HepG2 (cell line): ENCODE results near the gene SIAH2. TPM values are rescaled to one million over a fixed set of nuclear protein-coding genes. Genes with fewer than 3 reads are reported as not detected.
A peak's percentile ranks its signal among the peaks of the same experiment; 100 is the strongest.

ENCODE experiments used
- ATAC-seq: fragments of 200-7000 bp; cut with Tn5 transposase; 3 replicates; pipeline ENCODE4 v1.9.1; 2020; ENCODE audit warnings: mild to moderate bottlenecking, moderate library complexity
- BruUV-seq: library from RNA; stranded (reverse); fragments of 400-500 nt; replicated peaks from 2 replicates; lab custom pipeline; 2021; lab: Mats Ljungman, UMichigan
- CTCF ChIA-PET: fragments of 300-600 bp; formaldehyde crosslinking; extraction: SDS; loops from one replicate; lab custom pipeline; 2021; ENCODE audit warnings: low total read pairs, inconsistent platforms, low intra/inter-chr PET ratio; lab: Yijun Ruan, JAX
- POLR2A ChIA-PET: fragments of 350-600 bp; sonication (Branson Sonifier 250); formaldehyde crosslinking; loops from one replicate; lab custom pipeline; 2020; ENCODE audit warnings: antibody characterized with exemption, inconsistent platforms; lab: Yijun Ruan, JAX
- DNase-seq: peaks from one replicate; pipeline ENCODE4 v3.0.0-alpha.2; 2015; ENCODE audit warnings: low spot score
- FAIRE-seq: peaks from 3 replicates; lab custom pipeline; 2011; peaks lifted over from hg19 to GRCh38; lab: Jason Lieb, UNC
- H2AFZ ChIP-seq: one replicate; pipeline ENCODE4 v1.6.1; 2011; ENCODE audit warnings: low read length, inconsistent platforms
- H3K27ac ChIP-seq: fragments of 300-600 bp; 3 replicates; pipeline ENCODE4 v1.8.0; 2011; ENCODE audit warnings: mixed run types, mild to moderate bottlenecking, mixed read lengths, low read length, inconsistent platforms; ENCODE audit not compliant: insufficient read depth; ENCODE audit errors: extremely low read length
- H3K27me3 ChIP-seq, 2 experiments: fragments of 200-600 bp in 1 of 2; 2 replicates in 1 of 2; 3 replicates in 1 of 2; pipeline versions ENCODE4 v1.6.0 to v1.8.0; 2011; ENCODE audit warnings: low read length in 2 of 2, mild to moderate bottlenecking in 2 of 2, moderate library complexity in 2 of 2, inconsistent platforms in 1 of 2; ENCODE audit not compliant: insufficient read depth in 2 of 2, control insufficient read depth in 1 of 2
- H3K36me3 ChIP-seq, 2 experiments: fragments of 200-600 bp in 1 of 2; replicated peaks in 1 of 2; 2 replicates in 1 of 2; 3 replicates in 1 of 2; pipeline versions ENCODE4 v1.5.1 to v1.8.0; 2011; ENCODE audit warnings: low read length in 2 of 2, inconsistent platforms in 1 of 2; ENCODE audit not compliant: insufficient read depth in 2 of 2, control insufficient read depth in 1 of 2
- H3K4me1 ChIP-seq: 2 replicates; pipeline ENCODE4 v1.5.1; 2012; ENCODE audit warnings: low read length, inconsistent platforms; ENCODE audit not compliant: insufficient read depth
- H3K4me2 ChIP-seq: 2 replicates; pipeline ENCODE4 v1.6.0; 2011; ENCODE audit warnings: low read depth, low read length, inconsistent platforms
- H3K4me3 ChIP-seq, 3 experiments: fragments of 200-600 bp in 1 of 3; sonication (generic), shearing (Covaris generic) in 1 of 3; replicated peaks in 1 of 3; 2 replicates each; pipeline ENCODE4 v1.5.1; 2011 to 2016; ENCODE audit warnings: low read length in 3 of 3, inconsistent platforms in 2 of 3, low read depth in 2 of 3, mild to moderate bottlenecking in 2 of 3, control low read depth in 1 of 3, mixed read lengths in 1 of 3; ENCODE audit not compliant: insufficient read depth in 1 of 3
- H3K79me2 ChIP-seq: one replicate; pipeline ENCODE4 v1.6.1; 2011; ENCODE audit warnings: low read length, inconsistent platforms; ENCODE audit not compliant: insufficient read depth
- H3K9ac ChIP-seq: 2 replicates; pipeline ENCODE4 v1.6.0; 2011; ENCODE audit warnings: mild to moderate bottlenecking, low read depth, low read length, inconsistent platforms; ENCODE audit not compliant: insufficient read depth
- H3K9me3 ChIP-seq: 2 replicates; pipeline ENCODE4 v1.5.1; 2012; ENCODE audit warnings: mild to moderate bottlenecking, low read length
- H4K20me1 ChIP-seq: 2 replicates; pipeline ENCODE4 v1.6.0; 2011; ENCODE audit warnings: inconsistent platforms, mild to moderate bottlenecking, low read length, moderate library complexity; ENCODE audit not compliant: insufficient read depth
- DNMT3B ChIP-seq: conservative IDR thresholded peaks from 2 replicates; pipeline ENCODE4 v1.6.1; 2016; ENCODE audit warnings: missing biosample characterization, control low read depth
- DPF2 ChIP-seq: sonication (generic); formaldehyde crosslinking; IDR thresholded peaks from 2 replicates; pipeline ENCODE4 v1.4.0; 2020; ENCODE audit warnings: mild to moderate bottlenecking, low read depth, missing genetic modification reagents, borderline replicate concordance
- GATAD2A ChIP-seq: IDR thresholded peaks from 2 replicates; pipeline ENCODE4 v1.6.1; 2016
- KLF13 ChIP-seq: sonication (generic); formaldehyde crosslinking; IDR thresholded peaks from 2 replicates; pipeline ENCODE4 v1.4.0; 2020; ENCODE audit warnings: mild to moderate bottlenecking, missing genetic modification reagents
- MXD4 ChIP-seq: IDR thresholded peaks from 2 replicates; pipeline ENCODE4 v1.6.1; 2016; ENCODE audit warnings: mild to moderate bottlenecking, missing biosample characterization, missing genetic modification reagents
- NFAT5 ChIP-seq: sonication (generic); formaldehyde crosslinking; IDR thresholded peaks from 2 replicates; pipeline ENCODE4 v1.4.0; 2020; ENCODE audit warnings: missing genetic modification reagents
- PRPF4 ChIP-seq: fragments of 200-400 bp; formaldehyde crosslinking; IDR thresholded peaks from 2 replicates; pipeline ENCODE4 v1.6.1; 2016; ENCODE audit warnings: low read length, low read depth; ENCODE audit not compliant: poor library complexity, severe bottlenecking
- SPEN ChIP-seq: sonication (generic); formaldehyde crosslinking; IDR thresholded peaks from 2 replicates; pipeline ENCODE4 v1.5.1; 2020; ENCODE audit warnings: low read depth, mild to moderate bottlenecking, missing genetic modification reagents
- ZFP36L2 ChIP-seq: sonication (generic); formaldehyde crosslinking; IDR thresholded peaks from 2 replicates; pipeline ENCODE4 v1.4.0; 2020; ENCODE audit warnings: missing genetic modification reagents
- ZFP90 ChIP-seq: sonication (generic); formaldehyde crosslinking; IDR thresholded peaks from 2 replicates; pipeline ENCODE4 v1.8.0; 2022; ENCODE audit warnings: missing genetic modification reagents, mild to moderate bottlenecking, inconsistent platforms, borderline replicate concordance
- ZNF20 ChIP-seq: sonication (generic); formaldehyde crosslinking; IDR thresholded peaks from 2 replicates; pipeline ENCODE4 v1.4.0; 2020; ENCODE audit warnings: mild to moderate bottlenecking, moderate library complexity, missing genetic modification reagents
- ZNF33B ChIP-seq: sonication (generic); formaldehyde crosslinking; IDR thresholded peaks from 2 replicates; pipeline ENCODE4 v1.5.1; 2020; ENCODE audit warnings: mild to moderate bottlenecking, missing genetic modification reagents
- ZNF501 ChIP-seq: sonication (generic); formaldehyde crosslinking; IDR thresholded peaks from 2 replicates; pipeline ENCODE4 v1.5.1; 2020; ENCODE audit warnings: mild to moderate bottlenecking, moderate library complexity, missing genetic modification reagents
- ZNF552 ChIP-seq: sonication (generic); formaldehyde crosslinking; IDR thresholded peaks from 2 replicates; pipeline ENCODE4 v1.9.0; 2022; ENCODE audit warnings: missing genetic modification reagents, mild to moderate bottlenecking, borderline replicate concordance
- ZNF576 ChIP-seq: sonication (generic); formaldehyde crosslinking; IDR thresholded peaks from 2 replicates; pipeline ENCODE4 v1.4.0; 2020; ENCODE audit warnings: mild to moderate bottlenecking, missing genetic modification reagents
- ZNF652 ChIP-seq: IDR thresholded peaks from 2 replicates; pipeline ENCODE4 v1.6.1; 2016; ENCODE audit warnings: low read depth, borderline replicate concordance
- ZNF672 ChIP-seq: sonication (generic); formaldehyde crosslinking; IDR thresholded peaks from 2 replicates; pipeline ENCODE4 v1.8.1; 2022; ENCODE audit warnings: missing genetic modification reagents
- WGBS: methylation state at CpG from one replicate; pipeline ENCODE4 v1.1.6; 2017; ENCODE audit warnings: low lambda C conversion rate; 5-methylcytosine and 5-hydroxymethylcytosine counted together
- in situ Hi-C: cut with HindIII; loops from 2 replicates; pipeline ENCODE4 v1.10.0; 2017; ENCODE audit warnings: low pct_unique_long_range_greater_than_20kb; ENCODE audit not compliant: extremely low pct_ligation_motif_present
- intact Hi-C: fragments of 100-400 bp; cut with micrococcal nuclease; formaldehyde crosslinking; loops from one replicate; pipeline ENCODE4 v1.10.0; 2022; ENCODE audit not compliant: unreplicated experiment
- polyA plus RNA-seq, 8 experiments: library from polyadenylated mRNA; depleted of rRNA in 3 of 8; stranded (reverse) in 7 of 8; unstranded in 1 of 8; fragments of >200 nt; fragmentation: Illumina TruSeq in 4 of 8; extraction: Trizol in 4 of 8; gene quantifications; 2 replicates each; pipeline versions ENCODE4 v1.2.1 to v1.2.3, GENCODE V29; 2011 to 2016; ENCODE audit warnings: low read depth in 4 of 8, missing spikeins in 1 of 8, mixed read lengths in 1 of 8; ENCODE audit not compliant: insufficient read depth in 1 of 8
- total RNA-seq, 5 experiments: library from RNA; depleted of rRNA; stranded (reverse); fragments of >200 nt; fragmentation: Illumina TruSeq; extraction: Trizol; gene quantifications; 2 replicates each; pipeline ENCODE4 v1.2.3, GENCODE V29; 2016; ENCODE audit warnings: low read depth in 1 of 5
- TF ChIP-seq, protein P1 (sequence below): sonication (generic); formaldehyde crosslinking; IDR thresholded peaks from 2 replicates; pipeline ENCODE4 v1.4.0; 2020; ENCODE audit warnings: missing genetic modification reagents, borderline replicate concordance

SIAH2 gene
- total and polyA plus RNA-seq, 2 of the 13 experiments (the other 11 are each of a cell fraction or from before 2014, with no cell fraction given), result 71.8 to 117 TPM

DNA sequence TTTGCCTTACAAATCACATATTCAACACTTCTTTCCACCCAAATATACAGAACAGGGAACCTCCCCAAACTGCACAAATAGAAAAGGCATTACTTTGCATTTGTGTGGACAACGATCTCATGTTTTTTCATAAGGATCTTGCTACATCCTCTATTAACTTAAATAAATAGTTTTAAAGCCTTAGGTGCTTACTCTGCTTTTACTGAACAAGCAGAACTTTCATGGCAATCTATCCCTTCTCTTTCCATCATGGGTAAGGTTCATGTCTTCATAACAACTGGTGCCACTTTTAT lies 18.1 kb downstream of the SIAH2 start:
- BruUV-seq, result no TSS peak
- Histone ChIP-seq H3K79me2 (peaks cover 85% of the 10 kb centered on the region), H3K4me1 (peaks cover 100% of the 10 kb centered on the region), H3K9me3 (no peaks in the 10 kb centered on the region), H2AFZ (no peak overlapping the region), H3K4me2 (no peak overlapping the region), H3K4me3 (no peak overlapping the region), H3K27ac (peak overlapping the region; percentile 99), H4K20me1 (peaks cover 69% of the 10 kb centered on the region), H3K36me3 (peaks cover 6 to 52% of the 10 kb centered on the region in 2 experiments; a peak in 4 of 5 replicates), H3K9ac (no peak overlapping the region), H3K27me3 (no peaks in the 10 kb centered on the region)
- DNase-seq (no peak), ATAC-seq (no peak), FAIRE-seq (no peak)
- 59% methylated on average over 1 of the region's 1 CpG for WGBS
- intact Hi-C loops (no loop called here), in situ Hi-C loops (no loop called here)
- ChIA-PET POLR2A (interaction anchor here (1.6 kb wide), 1 partner anchor 15 kb away, joined by 6 read pairs; no protein-coding TSS in a partner anchor), CTCF (no interaction called here)
- TF ChIP-seq ZNF33B (CRISPR knock-in tag) (no peak), ZNF20 (CRISPR knock-in tag) (no peak), PRPF4 (no peak), DPF2 (no peak), ZNF552 (CRISPR knock-in tag) (no peak), KLF13 (CRISPR knock-in tag) (no peak), ZNF652 (CRISPR knock-in tag) (no peak), DNMT3B (CRISPR knock-in tag) (no peak), ZNF576 (CRISPR knock-in tag) (no peak), ZFP36L2 (no peak), MXD4 (CRISPR knock-in tag) (no peak), ZNF501 (CRISPR knock-in tag) (no peak), NFAT5 (CRISPR knock-in tag) (no peak), SPEN (CRISPR knock-in tag) (no peak), ZFP90 (CRISPR knock-in tag) (no peak), ZNF672 (no peak), GATAD2A (CRISPR knock-in tag) (no peak)
- TF ChIP-seq, protein P1, sequence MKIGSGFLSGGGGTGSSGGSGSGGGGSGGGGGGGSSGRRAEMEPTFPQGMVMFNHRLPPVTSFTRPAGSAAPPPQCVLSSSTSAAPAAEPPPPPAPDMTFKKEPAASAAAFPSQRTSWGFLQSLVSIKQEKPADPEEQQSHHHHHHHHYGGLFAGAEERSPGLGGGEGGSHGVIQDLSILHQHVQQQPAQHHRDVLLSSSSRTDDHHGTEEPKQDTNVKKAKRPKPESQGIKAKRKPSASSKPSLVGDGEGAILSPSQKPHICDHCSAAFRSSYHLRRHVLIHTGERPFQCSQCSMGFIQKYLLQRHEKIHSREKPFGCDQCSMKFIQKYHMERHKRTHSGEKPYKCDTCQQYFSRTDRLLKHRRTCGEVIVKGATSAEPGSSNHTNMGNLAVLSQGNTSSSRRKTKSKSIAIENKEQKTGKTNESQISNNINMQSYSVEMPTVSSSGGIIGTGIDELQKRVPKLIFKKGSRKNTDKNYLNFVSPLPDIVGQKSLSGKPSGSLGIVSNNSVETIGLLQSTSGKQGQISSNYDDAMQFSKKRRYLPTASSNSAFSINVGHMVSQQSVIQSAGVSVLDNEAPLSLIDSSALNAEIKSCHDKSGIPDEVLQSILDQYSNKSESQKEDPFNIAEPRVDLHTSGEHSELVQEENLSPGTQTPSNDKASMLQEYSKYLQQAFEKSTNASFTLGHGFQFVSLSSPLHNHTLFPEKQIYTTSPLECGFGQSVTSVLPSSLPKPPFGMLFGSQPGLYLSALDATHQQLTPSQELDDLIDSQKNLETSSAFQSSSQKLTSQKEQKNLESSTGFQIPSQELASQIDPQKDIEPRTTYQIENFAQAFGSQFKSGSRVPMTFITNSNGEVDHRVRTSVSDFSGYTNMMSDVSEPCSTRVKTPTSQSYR (CRISPR knock-in tag), result no peak
